H7 (cell line): ENCODE data around the gene RAD9A. TPM values are rescaled to one million over a fixed set of nuclear protein-coding genes. Genes with fewer than 3 reads are reported as not detected.
"Not testable (repeated sequence)": the region's sequence is repeated elsewhere in the genome, so short reads cannot be mapped to it uniquely, and the experiment has no call there.

Experiments
- DNase-seq: peaks from one replicate; pipeline ENCODE4 v3.0.0; 2012
- H3K27me3 ChIP-seq: 2 replicates; pipeline ENCODE4 v1.6.0; 2011; ENCODE audit warnings: mild to moderate bottlenecking, low read length; ENCODE audit not compliant: control insufficient read depth, insufficient read depth
- H3K36me3 ChIP-seq: replicated peaks from 2 replicates; pipeline ENCODE4 v1.5.1; 2011; ENCODE audit warnings: low read length; ENCODE audit not compliant: control insufficient read depth, insufficient read depth
- H3K4me3 ChIP-seq: 2 replicates; pipeline ENCODE4 v1.5.1; 2011; ENCODE audit warnings: low read depth, mild to moderate bottlenecking, control low read depth, low read length, moderate library complexity; ENCODE audit not compliant: insufficient read depth
- total RNA-seq: library from RNA; depleted of rRNA; stranded (reverse); fragments of >200 nt; shearing (Covaris generic); gene quantifications from 2 replicates; pipeline ENCODE4 v1.2.3, GENCODE V29; 2014

The RAD9A gene
- total RNA-seq, 1 experiment from 2014 or later, result 20.2 TPM

DNA sequence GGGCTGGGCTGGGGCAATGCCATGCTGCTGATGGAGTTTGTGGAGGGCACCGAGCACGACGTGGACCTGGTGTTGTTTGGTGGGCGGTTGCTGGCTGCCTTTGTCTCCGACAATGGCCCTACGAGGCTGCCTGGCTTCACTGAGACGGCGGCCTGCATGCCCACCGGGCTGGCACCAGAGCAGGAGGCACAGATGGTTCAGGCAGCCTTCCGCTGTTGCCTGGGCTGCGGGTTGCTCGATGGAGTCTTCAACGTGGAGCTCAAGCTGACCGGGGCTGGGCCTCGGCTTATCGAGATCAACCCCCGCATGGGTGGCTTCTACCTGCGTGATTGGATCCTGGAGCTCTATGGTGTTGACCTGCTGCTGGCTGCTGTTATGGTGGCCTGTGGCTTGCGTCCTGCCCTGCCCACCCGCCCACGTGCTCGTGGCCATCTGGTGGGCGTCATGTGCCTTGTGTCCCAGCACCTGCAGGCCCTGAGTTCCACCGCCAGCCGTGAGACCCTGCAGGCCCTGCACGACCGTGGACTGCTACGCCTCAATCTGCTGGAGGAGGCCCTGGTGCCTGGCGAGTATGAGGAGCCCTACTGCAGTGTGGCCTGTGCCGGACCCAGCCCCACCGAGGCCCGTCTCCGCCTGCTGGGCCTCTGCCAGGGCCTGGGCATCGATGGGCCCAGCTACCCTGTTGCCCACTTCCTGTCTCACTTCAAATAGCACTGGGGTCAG, 32.3 kb downstream of the RAD9A start:
- Histone ChIP-seq H3K27me3 (peaks cover 7% of the 10 kb centered on the region), H3K36me3 (no peaks in the 10 kb centered on the region), H3K4me3 (no peak overlapping the region)
- no peak for DNase-seq

DNA sequence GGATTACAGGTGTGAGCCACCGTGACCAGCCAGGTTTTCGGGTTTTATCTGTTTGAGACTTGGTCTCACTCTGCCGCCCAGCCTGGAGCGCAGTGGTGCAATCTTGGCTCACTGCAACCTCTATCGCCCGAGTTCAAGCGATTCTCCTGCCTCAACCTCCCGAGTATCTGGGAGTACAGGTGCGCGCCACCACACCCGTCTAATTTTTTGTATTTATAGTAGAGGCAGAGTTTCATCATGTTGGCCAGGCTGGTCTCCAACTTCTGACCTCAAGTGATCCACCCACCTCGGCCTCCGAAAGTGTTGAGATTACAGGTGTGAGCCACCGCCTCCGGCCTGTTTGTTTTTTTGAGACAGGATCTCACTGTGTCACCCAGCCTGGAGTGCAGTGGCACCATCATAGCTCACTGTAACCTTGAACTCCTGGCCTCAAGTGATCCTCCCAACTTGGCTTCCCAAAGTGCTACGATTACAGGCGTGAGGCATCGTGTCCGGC, 35.6 kb downstream of the RAD9A start:
- H3K4me3 ChIP-seq, result peak overlapping the region; percentile 98
- not testable (repeated sequence) for DNase-seq, H3K27me3 ChIP-seq
- H3K36me3 ChIP-seq, result peaks cover 10% of the 10 kb centered on the region

DNA sequence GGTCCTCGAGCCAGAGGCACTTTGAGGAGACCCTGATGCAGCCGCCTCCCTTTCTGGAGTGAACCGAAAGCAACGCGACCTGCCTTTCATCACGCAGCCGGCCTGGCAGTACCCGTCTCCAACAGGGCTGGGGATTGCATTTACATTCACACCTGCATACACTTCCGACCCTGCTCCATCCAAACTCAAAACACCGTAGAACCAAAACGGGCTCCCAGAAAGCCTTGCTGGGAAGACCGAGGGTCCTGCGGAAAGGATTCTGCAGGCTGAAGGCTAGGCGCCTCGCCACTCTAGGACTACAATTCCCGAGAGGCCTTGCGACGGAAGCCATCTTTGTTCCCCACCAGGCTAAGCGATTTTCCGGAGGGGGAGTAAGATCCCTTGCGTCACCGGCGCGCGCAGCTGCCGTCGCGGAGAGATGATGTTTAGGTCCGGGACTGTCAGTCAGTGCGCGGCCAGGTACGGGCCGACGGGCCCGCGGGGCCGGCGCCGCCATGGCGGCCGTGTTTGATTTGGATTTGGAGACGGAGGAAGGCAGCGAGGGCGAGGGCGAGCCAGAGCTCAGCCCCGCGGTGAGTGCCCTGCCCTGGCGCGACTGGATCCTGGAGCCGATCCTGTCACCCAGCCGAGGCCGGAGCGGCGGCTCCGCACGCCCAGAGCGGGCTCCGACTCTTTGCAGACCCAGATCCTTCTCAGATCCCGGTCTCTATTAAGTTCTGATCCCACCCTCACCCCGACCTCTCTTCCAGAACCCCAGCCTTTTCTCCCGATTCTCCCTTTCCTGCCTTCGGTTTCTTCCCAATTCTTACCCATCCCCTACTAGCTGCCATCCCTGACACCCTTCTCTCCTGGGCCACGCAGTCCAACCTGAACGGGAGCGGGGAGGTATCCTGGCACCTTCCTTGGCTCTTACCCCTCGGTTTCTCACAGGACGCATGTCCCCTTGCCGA, 36.5 kb downstream of the RAD9A start, which contains the start of gene RPS6KB2:
Gene RPS6KB2 (plus strand): TSS at position 443 of the 950 bp plus-strand sequence. CDS start 52 bp downstream, at position 495.
- Histone ChIP-seq H3K4me3 (peak within 1 kb of the TSS; percentile 98), H3K36me3 (peaks cover 12% of the 10 kb centered on the region), H3K27me3 (no peaks in the 10 kb centered on the region)
- DNase-seq, result peak; percentile 100

DNA sequence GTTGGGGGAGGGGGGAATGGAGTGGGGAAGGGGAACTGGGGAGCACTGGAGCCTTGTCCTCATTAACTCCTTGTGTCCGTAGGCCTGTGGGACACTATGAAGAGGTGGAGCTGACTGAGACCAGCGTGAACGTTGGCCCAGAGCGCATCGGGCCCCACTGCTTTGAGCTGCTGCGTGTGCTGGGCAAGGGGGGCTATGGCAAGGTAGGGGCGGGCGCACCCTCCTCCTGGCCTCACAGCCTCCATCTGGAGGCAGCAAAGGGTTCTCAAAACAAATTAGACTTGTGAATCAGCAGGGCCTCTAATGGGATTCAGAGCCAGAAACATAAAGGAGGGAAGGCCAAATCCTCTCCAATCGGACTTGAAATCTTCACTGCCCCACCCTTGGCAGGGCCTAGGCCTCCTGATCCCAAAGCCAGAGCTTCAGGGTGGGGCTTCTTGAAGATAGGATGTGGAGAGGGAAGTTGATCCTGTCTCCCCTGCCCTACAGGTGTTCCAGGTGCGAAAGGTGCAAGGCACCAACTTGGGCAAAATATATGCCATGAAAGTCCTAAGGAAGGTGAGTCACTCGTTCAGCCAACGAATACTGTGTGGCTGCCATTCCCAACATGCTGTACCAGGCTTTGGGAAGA, 37.4 kb downstream of the RAD9A start:
- DNase-seq, result no peak
- H3K27me3 ChIP-seq, result no peaks in the 10 kb centered on the region
- H3K36me3 ChIP-seq, result peaks cover 12% of the 10 kb centered on the region
- peak overlapping the region; percentile 98 for H3K4me3 ChIP-seq

DNA sequence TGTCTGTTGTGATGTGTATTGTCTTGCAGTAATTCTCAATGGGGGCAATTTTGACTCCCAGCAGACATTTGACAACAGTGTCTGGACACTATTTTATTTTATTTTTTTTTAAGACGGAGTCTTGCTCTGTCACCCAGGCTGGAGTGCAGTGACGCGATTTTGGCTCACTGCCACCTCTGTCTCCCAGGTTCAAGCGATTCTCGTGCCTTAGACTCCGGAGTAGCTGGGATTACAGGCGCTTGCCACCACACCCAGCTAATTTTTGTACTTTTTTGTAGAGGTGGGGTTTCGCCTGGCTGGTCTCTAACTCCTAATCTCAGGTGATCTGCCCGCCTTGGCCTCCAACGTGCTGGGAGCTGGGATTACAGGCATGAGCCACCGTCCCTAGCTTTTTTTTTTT, 37.9 kb downstream of the RAD9A start:
- H3K4me3 ChIP-seq, result no peak overlapping the region
- H3K27me3 ChIP-seq, result no peaks in the 10 kb centered on the region
- no peak for DNase-seq
- H3K36me3 ChIP-seq, result peaks cover 12% of the 10 kb centered on the region

DNA sequence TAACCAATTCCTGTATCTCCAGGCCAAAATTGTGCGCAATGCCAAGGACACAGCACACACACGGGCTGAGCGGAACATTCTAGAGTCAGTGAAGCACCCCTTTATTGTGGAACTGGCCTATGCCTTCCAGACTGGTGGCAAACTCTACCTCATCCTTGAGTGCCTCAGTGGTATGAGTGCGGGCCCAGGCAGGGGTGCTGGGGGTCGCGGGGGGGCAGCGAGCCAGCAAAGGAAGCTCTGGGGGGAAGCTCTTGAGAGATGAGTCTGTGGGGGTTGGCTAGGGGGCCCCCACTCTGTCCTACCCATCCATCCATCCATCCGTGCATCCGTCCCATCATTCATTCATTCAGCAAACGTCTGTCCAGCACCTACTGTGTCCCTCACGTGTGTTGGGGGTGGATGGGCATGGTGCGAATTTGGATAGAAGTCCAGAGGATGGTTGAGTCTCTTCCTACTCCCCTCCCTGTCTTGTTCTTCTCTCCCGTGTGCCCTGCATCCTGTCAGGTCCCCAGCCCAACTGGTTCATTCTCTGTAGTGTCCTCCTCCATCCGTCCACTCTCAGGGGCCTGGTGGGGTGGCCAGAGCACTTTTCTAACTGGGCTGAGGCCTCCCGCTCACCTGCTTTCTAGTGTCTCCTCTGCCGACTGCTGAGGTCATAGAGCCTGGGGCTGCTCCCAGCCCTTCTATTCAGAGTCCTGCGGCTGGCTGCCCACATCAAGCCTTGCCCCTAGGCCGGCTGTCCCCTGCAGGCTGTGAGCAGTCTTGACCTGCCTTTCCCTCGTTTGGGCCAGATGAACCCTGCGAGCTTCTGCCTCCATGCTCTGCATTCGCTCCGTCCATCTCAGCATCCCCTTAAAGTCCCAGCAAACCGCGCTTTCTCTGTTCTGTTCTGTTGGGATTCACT, 39.8 kb downstream of the RAD9A start:
- DNase-seq, result no peak
- H3K36me3 ChIP-seq, result peaks cover 13% of the 10 kb centered on the region
- no peak overlapping the region for H3K4me3 ChIP-seq
- no peaks in the 10 kb centered on the region for H3K27me3 ChIP-seq

DNA sequence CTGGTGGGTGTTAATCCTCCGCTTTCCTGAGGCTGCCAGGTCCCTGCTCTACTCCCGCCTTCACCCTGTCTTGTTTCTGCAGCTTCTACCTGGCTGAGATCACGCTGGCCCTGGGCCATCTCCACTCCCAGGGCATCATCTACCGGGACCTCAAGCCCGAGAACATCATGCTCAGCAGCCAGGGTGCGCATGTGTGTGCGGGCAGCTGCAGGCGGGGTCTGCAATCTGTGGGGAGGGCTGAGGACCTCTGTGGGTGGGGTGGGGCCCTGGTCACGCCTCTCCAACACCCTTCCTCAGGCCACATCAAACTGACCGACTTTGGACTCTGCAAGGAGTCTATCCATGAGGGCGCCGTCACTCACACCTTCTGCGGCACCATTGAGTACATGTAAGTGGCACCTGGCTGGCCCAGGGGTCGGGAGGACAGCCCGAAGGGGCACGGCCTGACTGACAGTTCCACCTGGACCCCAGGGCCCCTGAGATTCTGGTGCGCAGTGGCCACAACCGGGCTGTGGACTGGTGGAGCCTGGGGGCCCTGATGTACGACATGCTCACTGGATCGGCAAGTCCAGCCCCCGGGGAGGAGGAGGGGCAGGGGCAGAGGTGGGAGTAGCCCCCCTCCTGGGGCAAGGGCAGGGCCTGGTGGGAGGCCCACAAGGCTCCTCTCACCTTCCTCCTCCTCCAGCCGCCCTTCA, 41.0 kb downstream of the RAD9A start:
- H3K27me3 ChIP-seq, result no peaks in the 10 kb centered on the region
- H3K4me3 ChIP-seq, result no peak overlapping the region
- no peak for DNase-seq
- H3K36me3 ChIP-seq, result peaks cover 15% of the 10 kb centered on the region

DNA sequence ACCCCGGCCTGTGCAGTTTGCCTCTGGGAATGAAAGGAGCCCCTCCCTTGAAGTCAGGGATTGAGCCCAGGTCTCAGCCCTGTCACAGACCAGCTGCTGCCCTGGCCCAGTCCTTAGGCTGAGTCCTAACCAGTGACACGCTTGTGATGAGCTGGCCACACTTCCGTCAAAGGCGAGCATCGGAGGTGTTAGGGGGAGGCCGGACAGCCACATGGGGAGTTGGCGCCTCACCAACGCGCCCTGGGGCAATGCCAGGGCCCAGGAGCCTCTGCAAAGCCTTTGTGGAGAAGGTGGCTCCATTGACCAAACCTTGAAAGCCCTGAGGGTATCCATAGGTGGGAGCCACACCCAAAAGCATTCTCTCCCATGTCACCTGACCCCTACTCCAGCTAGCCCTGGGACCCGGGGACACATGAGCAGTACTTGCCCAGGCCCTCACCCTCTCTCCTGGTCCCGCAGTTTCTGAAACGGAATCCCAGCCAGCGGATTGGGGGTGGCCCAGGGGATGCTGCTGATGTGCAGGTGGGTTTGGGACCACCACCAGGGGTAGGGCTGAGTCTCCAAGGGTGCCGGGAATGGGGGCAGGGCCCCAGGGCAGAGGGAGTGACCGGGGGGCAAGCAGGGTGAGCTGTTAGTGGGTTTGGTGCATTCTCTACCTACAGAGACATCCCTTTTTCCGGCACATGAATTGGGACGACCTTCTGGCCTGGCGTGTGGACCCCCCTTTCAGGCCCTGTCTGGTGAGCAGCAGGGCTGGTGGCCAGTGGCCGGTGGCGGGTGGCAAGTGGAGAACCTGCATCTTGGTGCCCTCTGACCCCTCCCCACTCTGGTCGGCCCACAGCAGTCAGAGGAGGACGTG, 42.0 kb downstream of the RAD9A start:
- Histone ChIP-seq H3K36me3 (peaks cover 15% of the 10 kb centered on the region), H3K27me3 (no peaks in the 10 kb centered on the region), H3K4me3 (no peak overlapping the region)
- no peak for DNase-seq

DNA sequence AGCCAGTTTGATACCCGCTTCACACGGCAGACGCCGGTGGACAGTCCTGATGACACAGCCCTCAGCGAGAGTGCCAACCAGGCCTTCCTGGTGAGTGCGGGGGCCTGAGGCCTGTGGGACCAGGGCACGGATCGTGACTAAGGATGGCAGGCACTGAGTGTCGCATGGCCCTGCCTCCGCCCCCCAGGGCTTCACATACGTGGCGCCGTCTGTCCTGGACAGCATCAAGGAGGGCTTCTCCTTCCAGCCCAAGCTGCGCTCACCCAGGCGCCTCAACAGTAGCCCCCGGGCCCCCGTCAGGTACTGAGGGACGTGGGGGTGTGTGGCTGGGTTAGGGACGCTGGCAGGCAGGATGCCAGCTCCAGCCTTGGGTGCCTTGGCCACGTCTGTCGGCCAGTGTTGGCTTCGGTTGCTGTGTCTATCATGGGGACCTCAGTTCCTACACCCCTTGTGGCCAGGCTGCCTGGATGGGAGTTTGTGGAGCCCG, 42.7 kb downstream of the RAD9A start:
- DNase-seq, result no peak
- H3K4me3 ChIP-seq, result no peak overlapping the region
- no peaks in the 10 kb centered on the region for H3K27me3 ChIP-seq
- peaks cover 13% of the 10 kb centered on the region for H3K36me3 ChIP-seq

DNA sequence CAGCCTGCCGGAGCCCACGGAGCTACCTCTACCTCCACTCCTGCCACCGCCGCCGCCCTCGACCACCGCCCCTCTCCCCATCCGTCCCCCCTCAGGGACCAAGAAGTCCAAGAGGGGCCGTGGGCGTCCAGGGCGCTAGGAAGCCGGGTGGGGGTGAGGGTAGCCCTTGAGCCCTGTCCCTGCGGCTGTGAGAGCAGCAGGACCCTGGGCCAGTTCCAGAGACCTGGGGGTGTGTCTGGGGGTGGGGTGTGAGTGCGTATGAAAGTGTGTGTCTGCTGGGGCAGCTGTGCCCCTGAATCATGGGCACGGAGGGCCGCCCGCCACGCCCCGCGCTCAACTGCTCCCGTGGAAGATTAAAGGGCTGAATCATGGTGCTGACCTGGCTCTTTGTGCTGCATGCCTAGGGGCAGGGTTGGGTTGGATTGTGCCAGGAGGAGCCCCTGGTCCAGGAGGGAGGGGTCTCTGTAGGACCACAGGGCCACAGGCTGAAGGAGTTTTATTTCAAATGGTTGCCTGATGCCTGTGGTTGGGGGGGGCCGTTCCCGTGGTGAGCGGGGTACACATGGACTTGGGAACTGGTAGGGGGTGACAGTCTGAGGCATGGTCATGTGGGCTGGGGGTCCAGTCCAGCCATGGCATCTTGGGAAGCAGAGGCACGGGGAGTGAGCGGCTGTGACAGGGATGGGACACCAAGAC, 43.4 kb downstream of the RAD9A start:
- no peak for DNase-seq
- Histone ChIP-seq H3K27me3 (no peaks in the 10 kb centered on the region), H3K36me3 (peaks cover 13% of the 10 kb centered on the region), H3K4me3 (no peak overlapping the region)

DNA sequence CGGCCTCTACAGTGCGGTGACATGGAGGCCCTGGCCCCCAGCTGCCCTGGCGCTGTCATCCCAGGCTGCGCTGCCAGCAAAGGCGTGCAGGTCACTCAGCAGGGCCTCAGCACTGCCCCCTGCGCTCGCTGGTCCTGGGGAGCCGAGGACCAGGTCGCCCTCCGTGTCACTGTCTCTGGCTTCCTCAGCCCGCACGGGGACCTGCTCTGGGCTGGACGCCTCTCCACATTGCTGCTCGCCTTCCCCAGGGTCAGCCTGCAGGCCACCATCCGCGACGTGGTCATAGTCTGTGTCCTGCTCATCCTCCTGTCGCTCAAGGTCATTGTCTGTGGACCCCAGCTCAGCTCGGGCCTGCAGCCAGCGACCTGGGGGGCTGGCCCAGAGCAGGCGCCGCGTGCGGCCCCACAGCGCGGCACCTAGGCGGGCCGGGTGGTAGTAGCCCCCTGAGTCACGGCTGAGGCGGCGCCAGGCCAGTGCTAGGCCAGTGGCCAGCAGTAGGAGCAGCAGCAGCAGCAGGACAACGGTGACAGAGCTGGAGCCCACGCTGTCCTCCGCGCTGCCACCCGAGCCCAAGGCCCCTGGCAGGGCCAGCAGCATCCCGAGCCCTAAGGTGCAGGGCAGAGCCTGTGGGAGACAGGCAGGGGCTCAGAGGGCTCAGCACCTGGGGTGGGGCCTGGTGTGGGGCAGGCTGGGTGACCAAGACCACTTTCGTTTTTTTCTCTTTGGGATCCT, 44.1 kb downstream of the RAD9A start:
- DNase-seq, result no peak
- no peaks in the 10 kb centered on the region for H3K27me3 ChIP-seq
- H3K36me3 ChIP-seq, result peaks cover 13% of the 10 kb centered on the region
- no peak overlapping the region for H3K4me3 ChIP-seq
